Measurements from ENCODE around the gene PPM1K. TPM values are rescaled to one million over a fixed set of nuclear protein-coding genes. Genes with fewer than 3 reads are reported as not detected.

Gene PPM1K
- polyA plus RNA-seq, 1 donor (not counting 4 experiments of a cell fraction or from before 2014, with no cell fraction given), result 9.8 TPM

GRCh38 chr4:88247148-88247547 lies 37.2 kb downstream of the PPM1K start:
- H4K20me1 ChIP-seq (ENCODE audit: control insufficient read depth, extremely low read depth, insufficient read depth, low read length), result no peaks in the 10 kb centered on the region
- no peak overlapping the region for H3K4me2 ChIP-seq (ENCODE audit: control insufficient read depth, extremely low read depth, insufficient read depth, low read depth, low read length)
- no peak overlapping the region for H3K9ac ChIP-seq (ENCODE audit: control insufficient read depth, extremely low read depth, insufficient read depth, low read length)
- no peak overlapping the region for H2AFZ ChIP-seq (ENCODE audit: control insufficient read depth, low read length)
- no peaks in the 10 kb centered on the region for H3K79me2 ChIP-seq (ENCODE audit: control insufficient read depth, insufficient read depth, low read length)
- no peaks in the 10 kb centered on the region for H3K9me1 ChIP-seq (ENCODE audit: control insufficient read depth, extremely low read depth, insufficient read depth, low read length)
- no peaks in the 10 kb centered on the region for H3K36me3 ChIP-seq (ENCODE audit: control insufficient read depth in 2 of 2, extremely low read depth in 1 of 2, insufficient read depth in 2 of 2, low read length in 2 of 2)
- TF ChIP-seq CTCF (optimal IDR thresholded peaks at IDR 0.05 in 1 of 3, IDR thresholded peaks at IDR 0.05 in 1 of 3, conservative IDR thresholded peaks at IDR 0.05 in 1 of 3; ENCODE audit: extremely low read depth in 1 of 3, insufficient read depth in 2 of 3, low read length in 3 of 3), result no peak
- no peak for TF ChIP-seq EZH2 (IDR thresholded peaks at IDR 0.05; ENCODE audit: low read length)
- no peaks in the 10 kb centered on the region for H3K4me1 ChIP-seq (ENCODE audit: control insufficient read depth, extremely low read depth, insufficient read depth, low read length)
- no peaks in the 10 kb centered on the region for H3K27me3 ChIP-seq (ENCODE audit: control insufficient read depth, extremely low read depth, insufficient read depth, low read length)
- no peaks in the 10 kb centered on the region for H3K9me3 ChIP-seq (ENCODE audit: control insufficient read depth, low read depth, low read length)
- no peak overlapping the region for H3K4me3 ChIP-seq (ENCODE audit: control insufficient read depth in 2 of 3, extremely low read depth in 1 of 3, insufficient read depth in 2 of 3, low read depth in 1 of 3, low read length in 3 of 3)
- H3K27ac ChIP-seq (ENCODE audit: control insufficient read depth, insufficient read depth, low read length), result no peak overlapping the region
- DNase-seq (ENCODE audit: low read depth, low spot score) (no peak), FAIRE-seq (no peak)
- dilution Hi-C loops (cut with MboI; ENCODE audit: extremely low pct_ligation_motif_present, low sequenced_read_pairs), result loop anchor here (25.0 kb wide), 1 partner anchor 265 kb away; the partner anchor contains the start of gene PYURF

DNA sequence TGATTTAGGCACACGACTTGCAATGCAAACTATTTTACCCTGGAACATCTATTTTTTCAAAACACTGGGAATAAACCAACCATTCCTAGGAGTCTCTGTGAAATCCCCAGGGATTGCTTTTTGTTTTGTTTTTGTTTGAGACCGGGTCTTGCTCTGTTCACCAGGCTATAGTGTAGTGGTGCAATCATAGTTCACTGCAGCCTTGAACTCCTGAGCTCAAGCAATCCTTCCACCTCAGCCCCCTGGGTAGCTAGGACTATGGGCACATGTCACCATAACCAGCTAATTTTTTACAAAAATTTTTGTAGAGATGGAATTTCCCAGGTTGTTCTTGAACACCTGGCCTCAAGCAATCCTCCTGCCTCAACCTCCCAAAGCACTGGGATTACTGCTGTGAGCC lies 37.8 kb downstream of the PPM1K start:
- no peak for FAIRE-seq
- H2AFZ ChIP-seq (ENCODE audit: control insufficient read depth, low read length), result no peak overlapping the region

More for the DNA sequence above, 37.8 kb downstream of the PPM1K start:
- Histone ChIP-seq H3K36me3 (ENCODE audit: control insufficient read depth in 2 of 2, extremely low read depth in 1 of 2, insufficient read depth in 2 of 2, low read length in 2 of 2) (no peaks in the 10 kb centered on the region), H3K27ac (ENCODE audit: control insufficient read depth, insufficient read depth, low read length) (no peak overlapping the region), H4K20me1 (ENCODE audit: control insufficient read depth, extremely low read depth, insufficient read depth, low read length) (no peaks in the 10 kb centered on the region), H3K79me2 (ENCODE audit: control insufficient read depth, insufficient read depth, low read length) (no peaks in the 10 kb centered on the region), H3K4me2 (ENCODE audit: control insufficient read depth, extremely low read depth, insufficient read depth, low read depth, low read length) (no peak overlapping the region), H3K27me3 (ENCODE audit: control insufficient read depth, extremely low read depth, insufficient read depth, low read length) (no peaks in the 10 kb centered on the region), H3K9me3 (ENCODE audit: control insufficient read depth, low read depth, low read length) (no peaks in the 10 kb centered on the region), H3K9me1 (ENCODE audit: control insufficient read depth, extremely low read depth, insufficient read depth, low read length) (no peaks in the 10 kb centered on the region), H3K4me3 (ENCODE audit: control insufficient read depth in 2 of 3, extremely low read depth in 1 of 3, insufficient read depth in 2 of 3, low read depth in 1 of 3, low read length in 3 of 3) (no peak overlapping the region), H3K9ac (ENCODE audit: control insufficient read depth, extremely low read depth, insufficient read depth, low read length) (no peak overlapping the region), H3K4me1 (ENCODE audit: control insufficient read depth, extremely low read depth, insufficient read depth, low read length) (no peaks in the 10 kb centered on the region)
- no peak for DNase-seq (ENCODE audit: low read depth, low spot score)
- dilution Hi-C loops (cut with MboI; ENCODE audit: extremely low pct_ligation_motif_present, low sequenced_read_pairs), result loop anchor here (25.0 kb wide), 1 partner anchor 266 kb away; the partner anchor contains the start of gene PYURF
- no peak for TF ChIP-seq CTCF (optimal IDR thresholded peaks at IDR 0.05 in 1 of 3, IDR thresholded peaks at IDR 0.05 in 1 of 3, conservative IDR thresholded peaks at IDR 0.05 in 1 of 3; ENCODE audit: extremely low read depth in 1 of 3, insufficient read depth in 2 of 3, low read length in 3 of 3)

All from keratinocyte (primary cell).